ENCODE measurements around the gene KCNC3. TPM values are rescaled to one million over a fixed set of nuclear protein-coding genes. Genes with fewer than 3 reads are reported as not detected.

The KCNC3 gene
- total RNA-seq: under 0.01 TPM in 2 replicates

GRCh38 chr19:50329146-50329925 lies at the start of gene KCNC3:
KCNC3 (minus strand) TSS chr19:50329377; CDS start chr19:50329082, 295 bp downstream.

GRCh38 chr19:50376166-50377050 lies 47.2 kb upstream of the KCNC3 start, which contains the start of gene NR1H2:
NR1H2 (plus strand) TSS chr19:50376457; CDS start chr19:50377606, 1,149 bp downstream.

GRCh38 chr19:50365434-50366306 lies 36.5 kb upstream of the KCNC3 start, which contains the start of gene NAPSA:
NAPSA (minus strand) TSS chr19:50365639; CDS start chr19:50365621, 18 bp downstream.

Other genes starting within 250 kb of the KCNC3 start
- gene IZUMO2, start 166.1 kb downstream of the KCNC3 start, total RNA-seq: not detected in 2 replicates
- under 0.01 TPM in 1 of 2 replicates, not detected in the other for gene MYH14, start 125.8 kb downstream of the KCNC3 start, total RNA-seq
- under 0.01 and 0.61 TPM in 2 replicates for gene NAPSA, start 36.3 kb upstream of the KCNC3 start, total RNA-seq
- 43.6 and 48.4 TPM in 2 replicates for gene NR1H2, start 47.1 kb upstream of the KCNC3 start, total RNA-seq
- gene POLD1, start 55.0 kb upstream of the KCNC3 start, total RNA-seq: 55.9 and 65.0 TPM in 2 replicates
- gene SPIB, start 89.6 kb upstream of the KCNC3 start, total RNA-seq: not detected in 2 replicates
- not detected in 2 replicates for gene MYBPC2, start 103.5 kb upstream of the KCNC3 start, total RNA-seq
- 41.3 and 63.2 TPM in 2 replicates for gene EMC10, start 147.1 kb upstream of the KCNC3 start, total RNA-seq
- 0.32 TPM in 1 of 2 replicates, not detected in the other for gene GARIN5A, start 147.5 kb upstream of the KCNC3 start, total RNA-seq
- gene JOSD2, start 181.8 kb upstream of the KCNC3 start, total RNA-seq: 15.3 and 22.1 TPM in 2 replicates
- gene ASPDH, start 184.5 kb upstream of the KCNC3 start, total RNA-seq: not detected in 2 replicates
- gene LRRC4B, start 239.1 kb upstream of the KCNC3 start, total RNA-seq: under 0.01 TPM in 1 of 2 replicates, not detected in the other

All from epithelial cell of umbilical artery (primary cell).